Adrenal gland (tissue), 12 donors: Measurements from ENCODE around the gene CPED1. TPM values are rescaled to one million over a fixed set of nuclear protein-coding genes. Genes with fewer than 3 reads are reported as not detected.

Experiments
- DNase-seq, 7 donors: peaks; one replicate each; pipeline ENCODE4 v3.0.0-alpha.2; 2019 to 2020
- H3K27ac ChIP-seq, 5 donors: fragments of 200-600 bp; sonication (generic) in 4 of 5; 1 replicate in 3 of 5; 2 replicates in 2 of 5; pipeline versions ENCODE4 v1.5.1 to v1.8.0; 2016 to 2020; ENCODE audit warnings: mild to moderate bottlenecking in 1 of 5
- H3K27me3 ChIP-seq: fragments of 200-600 bp; 2 replicates; pipeline ENCODE4 v1.8.0; 2021
- H3K36me3 ChIP-seq, 2 donors: fragments of 200-600 bp; replicated peaks in 1 of 2; 1 replicate in 1 of 2; 2 replicates in 1 of 2; pipeline versions ENCODE4 v1.5.1 to v1.8.0; 2018 to 2022
- H3K4me1 ChIP-seq, 2 donors: fragments of 200-600 bp; replicated peaks in 1 of 2; 1 replicate in 1 of 2; 2 replicates in 1 of 2; pipeline versions ENCODE4 v1.5.1 to v1.8.0; 2018 to 2021
- H3K4me3 ChIP-seq, 4 donors: fragments of 200-600 bp; sonication (generic) in 3 of 4; one replicate each; pipeline ENCODE4 v1.5.1; 2016 to 2018
- H3K9me3 ChIP-seq, 3 donors: fragments of 200-600 bp; sonication (generic) in 1 of 3; replicated peaks in 1 of 3; 1 replicate in 2 of 3; 2 replicates in 1 of 3; pipeline versions ENCODE4 v1.5.1 to v1.8.0; 2016 to 2021
- CTCF ChIP-seq, 6 experiments: fragments of 450-650 bp in 4 of 6; fragments of 200-600 bp in 2 of 6; sonication (generic) in 1 of 6; IDR thresholded peaks; 1 replicate in 5 of 6; 2 replicates in 1 of 6; pipeline versions ENCODE4 v1.5.1 to v1.8.0; 2016 to 2021; ENCODE audit warnings: antibody characterized with exemption in 6 of 6, mild to moderate bottlenecking in 2 of 6, moderate library complexity in 1 of 6
- POLR2A ChIP-seq, 2 donors: fragments of 450-650 bp; IDR thresholded peaks; one replicate each; pipeline ENCODE4 v1.6.1; 2017; ENCODE audit warnings: antibody characterized with exemption in 2 of 2, mild to moderate bottlenecking in 2 of 2, moderate library complexity in 1 of 2
- WGBS, 4 donors: extraction: QIAGEN DNeasy Blood & Tissue Kit in 2 of 4; methylation state at CpG; one replicate each; pipeline versions ENCODE4 v1.1.5 to v1.1.7; 2013 to 2017; 5-methylcytosine and 5-hydroxymethylcytosine counted together
- intact Hi-C, 2 donors: fragments of 100-400 bp; cut with DNase I; formaldehyde crosslinking; loops; one replicate each; pipeline versions ENCODE4 v1.14.1 to v1.15.0; 2022 to 2023
- polyA plus RNA-seq, 3 donors: library from polyadenylated mRNA; stranded (reverse); fragments of 200-250 nt in 2 of 3; fragments of 350-450 nt in 1 of 3; fragmentation: Illumina TruSeq in 1 of 3; extraction: RNeasy Lipid Tissue Mini Kit (QIAGEN cat#74804) in 1 of 3; gene quantifications; one replicate each; pipeline ENCODE4 v1.2.3, GENCODE V29; 2013 to 2014
- total RNA-seq, 9 donors: library from RNA; depleted of rRNA in 4 of 9; stranded (reverse); fragments of >200 nt in 4 of 9; fragments of 120-200 nt in 1 of 9; fragmentation: NEBNext Ultra II Directional in 1 of 9; extraction: Animal tissue kit (Norgen Biotek cat#: 25700) in 1 of 9; gene quantifications; one replicate each; pipeline versions ENCODE4 v1.1.0 to v1.2.4, GENCODE V29; 2013 to 2023
- donor health status: healthy with polysubstance abuse.
- donor health status: Bipolar disorder and iron deficiency.
- donor health status: DM: yes; HTN: yes; CAD: no.
- donor health status: DM: no; HTN: no; CAD: no.
- donor health status: DM: no; HTN: no; CAD: no.
- donor health status: DM: yes; HTN: yes; CAD: no.

Gene CPED1
- total and polyA plus RNA-seq, 12 donors, result 5.2 to 72.2 (median 40.7) TPM

GRCh38 chr7:121329191-121330052 lies 340.9 kb downstream of the CPED1 start:
- H3K36me3 ChIP-seq, result no peaks in the 10 kb centered on the region
- H3K27ac ChIP-seq, result no peak overlapping the region
- TF ChIP-seq POLR2A (IDR thresholded peaks at IDR 0.05), result no peak
- TF ChIP-seq CTCF (IDR thresholded peaks at IDR 0.05), result no peak
- 4 to 10% (median 4%) methylated on average over 20 to 47 of the region's 47 CpGs for WGBS, 4 donors
- peaks cover 63% of the 10 kb centered on the region for H3K27me3 ChIP-seq
- H3K4me3 ChIP-seq, result peak overlapping the region in 1 of 4 donors; percentile 47
- peaks cover 10 to 11% of the 10 kb centered on the region in 2 donors for H3K4me1 ChIP-seq
- DNase-seq, result no peak
- no peaks in the 10 kb centered on the region for H3K9me3 ChIP-seq
- intact Hi-C loops, result no loop called here

- Histone ChIP-seq H3K4me1 (peaks cover 10 to 11% of the 10 kb centered on the region in 2 donors), H3K9me3 (no peaks in the 10 kb centered on the region), H3K27ac (no peak overlapping the region), H3K36me3 (no peaks in the 10 kb centered on the region), H3K4me3 (peak overlapping the region in 1 of 4 donors; percentile 47), H3K27me3 (peaks cover 71% of the 10 kb centered on the region)
- TF ChIP-seq POLR2A (IDR thresholded peaks at IDR 0.05) (no peak), CTCF (IDR thresholded peaks at IDR 0.05) (no peak)
- no peak for DNase-seq
- intact Hi-C loops, result no loop called here
- 3 to 6% (median 3%) methylated on average over 36 to 52 of the region's 52 CpGs for WGBS, 4 donors
Measured at GRCh38 chr7:121330053-121330833, 341.7 kb downstream of the CPED1 start.

DNA sequence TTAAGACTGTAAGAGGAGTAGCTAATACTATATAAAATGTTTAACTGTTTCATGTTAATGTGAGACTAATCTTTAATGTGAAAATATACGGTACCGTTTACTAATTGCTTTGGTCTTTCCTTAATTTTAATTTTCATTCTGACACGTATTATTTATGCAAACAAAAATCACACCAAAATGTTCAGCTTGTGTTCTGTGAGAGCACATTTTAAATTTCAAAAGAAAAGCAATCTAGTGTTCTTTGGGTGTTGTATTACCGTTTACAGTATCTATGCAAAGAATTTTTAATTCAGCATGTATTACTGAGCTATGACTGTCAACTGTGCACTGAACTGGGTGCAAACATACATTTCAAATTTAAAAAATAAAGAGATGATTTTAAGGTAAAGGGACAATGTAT lies 342.5 kb downstream of the CPED1 start:
- WGBS, 4 donors, result 74 to 84% (median 79%) methylated on average over 4 of the region's 4 CpGs
- Histone ChIP-seq H3K27me3 (peaks cover 74% of the 10 kb centered on the region), H3K27ac (no peak overlapping the region), H3K9me3 (no peaks in the 10 kb centered on the region), H3K4me1 (peaks cover 10 to 11% of the 10 kb centered on the region in 2 donors), H3K36me3 (no peaks in the 10 kb centered on the region), H3K4me3 (no peak overlapping the region)
- TF ChIP-seq CTCF (IDR thresholded peaks at IDR 0.05) (no peak), POLR2A (IDR thresholded peaks at IDR 0.05) (no peak)
- intact Hi-C loops, result no loop called here
- DNase-seq, result no peak

DNA sequence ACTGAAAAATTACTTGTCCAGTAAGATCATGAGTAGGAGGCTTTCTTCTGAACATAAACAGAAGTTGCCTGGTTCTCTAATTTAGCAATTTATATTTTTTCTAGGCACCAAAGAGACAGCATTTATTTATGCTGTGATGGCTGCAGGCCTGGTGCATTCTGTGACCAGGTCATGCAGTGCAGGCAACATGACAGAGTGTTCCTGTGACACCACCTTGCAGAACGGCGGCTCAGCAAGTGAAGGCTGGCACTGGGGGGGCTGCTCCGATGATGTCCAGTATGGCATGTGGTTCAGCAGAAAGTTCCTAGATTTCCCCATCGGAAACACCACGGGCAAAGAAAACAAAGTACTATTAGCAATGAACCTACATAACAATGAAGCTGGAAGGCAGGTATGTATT lies 343.1 kb downstream of the CPED1 start:
- 61 to 77% (median 68%) methylated on average over 5 of the region's 5 CpGs for WGBS, 4 donors
- intact Hi-C loops, result no loop called here
- DNase-seq, result no peak
- no peak overlapping the region for H3K27ac ChIP-seq
- peaks cover 69% of the 10 kb centered on the region for H3K27me3 ChIP-seq
- H3K9me3 ChIP-seq, result no peaks in the 10 kb centered on the region
- H3K4me1 ChIP-seq, result peaks cover 10 to 11% of the 10 kb centered on the region in 2 donors
- no peak overlapping the region for H3K4me3 ChIP-seq
- H3K36me3 ChIP-seq, result no peaks in the 10 kb centered on the region
- TF ChIP-seq CTCF (IDR thresholded peaks at IDR 0.05), result no peak
- no peak for TF ChIP-seq POLR2A (IDR thresholded peaks at IDR 0.05)
